NCI-H1694 (cell line): ENCODE results near the gene KRT80.

Source experiments
- DNase-seq: peaks from one replicate; lab custom pipeline; 2025; lab: John Stamatoyannopoulos, UW

The KRT80 gene

DNA sequence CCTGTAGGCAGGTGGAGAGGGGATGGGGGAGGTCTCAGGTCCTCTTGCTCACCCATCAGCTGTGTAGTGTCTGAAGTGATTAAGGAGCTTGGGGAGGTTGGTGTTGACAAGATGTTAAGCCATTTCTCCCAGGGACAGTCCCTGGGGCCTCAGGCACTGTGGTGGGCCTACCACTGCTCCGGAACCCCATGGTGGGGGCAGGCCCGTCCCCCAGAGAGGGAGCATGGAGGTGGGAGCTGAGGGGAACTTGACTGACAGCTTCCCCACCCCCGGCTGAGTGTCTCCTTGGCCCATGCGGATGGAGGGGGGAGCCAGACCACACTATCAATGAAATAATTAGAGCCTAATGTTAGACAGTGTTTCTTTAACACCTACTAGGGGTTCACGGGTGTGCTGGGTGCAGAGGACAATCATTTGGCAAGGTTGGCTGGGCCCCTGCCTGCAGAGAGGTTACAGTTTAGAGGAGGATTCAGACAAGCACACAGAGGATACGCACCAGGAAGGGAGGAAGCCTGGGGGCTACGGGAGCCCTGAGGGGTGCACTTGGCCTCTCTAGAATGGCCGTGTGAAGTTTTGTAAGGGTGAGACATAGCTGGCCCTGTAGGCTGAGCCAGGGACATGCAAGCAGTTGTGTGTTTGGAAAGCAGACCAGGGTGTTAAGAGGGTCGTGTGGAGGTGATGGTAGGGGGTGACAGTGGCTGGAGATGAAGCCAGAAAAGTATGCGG, 19.3 kb upstream of the KRT80 start:
- no peak for DNase-seq

DNA sequence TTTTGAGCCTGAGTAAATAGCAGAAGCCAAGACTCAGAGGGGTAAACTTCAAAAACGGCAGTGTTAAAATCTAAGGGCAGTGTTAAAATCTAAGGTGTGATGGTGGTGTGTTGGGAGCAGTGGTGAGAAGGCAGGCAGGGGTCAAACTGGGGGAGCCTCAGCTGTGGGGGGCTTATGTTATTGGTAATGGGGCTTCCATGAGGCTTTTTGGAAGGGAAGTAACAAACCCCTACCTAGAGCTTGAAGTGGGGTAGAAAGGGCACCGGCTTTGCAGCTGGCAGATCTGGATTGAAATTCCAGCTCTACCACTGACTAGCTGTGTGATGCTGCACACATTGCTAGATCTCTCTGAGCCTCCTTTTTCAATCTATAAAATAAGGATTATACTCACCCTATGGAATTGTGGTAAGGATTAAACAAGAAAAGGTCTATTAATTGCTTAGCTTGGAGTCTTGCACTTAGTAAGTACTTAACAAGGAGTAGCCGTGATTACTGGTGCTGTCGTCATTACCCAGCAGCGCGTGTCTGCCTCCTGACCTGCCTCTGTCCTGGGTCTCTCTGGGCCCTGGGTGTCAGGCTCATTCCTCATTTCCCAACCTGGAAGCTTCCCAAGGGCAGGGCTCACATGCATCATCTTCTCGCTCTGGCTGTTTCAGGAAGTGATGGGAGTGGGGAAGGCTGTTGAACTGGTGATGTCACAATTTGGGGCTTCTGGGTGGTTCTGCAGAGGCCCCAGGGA, 18.5 kb upstream of the KRT80 start:
- DNase-seq = no peak

DNA sequence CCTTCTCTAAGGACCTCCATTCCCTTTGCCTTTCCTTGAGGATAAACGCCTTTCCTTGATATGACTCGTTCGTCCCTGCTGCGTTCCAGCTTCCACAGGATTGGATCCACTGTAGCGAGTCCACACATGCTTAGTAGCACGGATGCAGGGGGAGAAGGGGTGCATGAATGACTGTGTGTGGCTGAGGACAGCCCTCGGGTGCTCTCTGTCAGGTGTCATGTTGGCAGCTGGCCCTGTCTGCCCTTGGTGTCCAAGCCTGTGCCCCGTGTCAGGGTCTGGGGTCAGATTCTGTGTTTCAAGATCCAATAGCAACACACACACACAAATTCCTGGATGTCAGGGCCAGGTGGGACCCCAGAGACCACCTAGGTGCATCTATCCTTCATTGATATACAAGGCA, 17.5 kb upstream of the KRT80 start:
- no peak for DNase-seq

DNA sequence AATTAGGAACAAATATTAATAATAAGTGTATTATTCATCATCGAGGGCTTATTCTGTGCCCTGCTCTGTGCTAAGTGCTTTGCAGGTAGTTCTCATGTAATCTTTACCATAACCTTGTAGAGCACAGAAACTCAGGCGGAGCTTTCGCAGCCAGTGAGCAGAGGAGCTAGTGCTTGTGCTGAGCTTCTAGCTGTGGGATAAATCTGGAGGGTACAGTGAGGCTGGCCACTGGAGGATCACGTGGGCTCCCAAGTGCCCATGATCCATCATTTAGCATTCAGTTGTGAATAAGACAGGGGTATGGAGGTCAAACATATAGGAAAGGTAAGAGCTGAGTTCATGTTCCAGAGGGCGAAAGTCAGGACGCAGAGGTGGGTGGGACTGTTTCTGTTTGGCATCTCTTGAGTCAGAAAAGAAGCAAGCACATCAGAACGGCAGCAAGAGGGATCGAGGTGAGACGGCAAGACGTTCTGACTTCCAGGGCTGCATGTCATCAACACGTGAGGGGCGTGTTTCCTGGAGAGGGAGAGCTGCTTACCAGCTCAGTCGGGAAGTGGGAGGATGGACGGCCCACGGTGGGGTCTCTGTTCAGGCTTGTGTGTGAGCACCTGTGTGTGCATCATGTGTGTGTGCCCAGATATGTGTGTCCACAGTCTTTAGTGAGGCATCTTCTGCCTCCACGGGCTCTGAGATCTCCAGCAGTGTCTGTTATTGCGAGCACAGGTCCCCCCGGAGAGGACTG, 16.8 kb upstream of the KRT80 start:
- DNase-seq = no peak

DNA sequence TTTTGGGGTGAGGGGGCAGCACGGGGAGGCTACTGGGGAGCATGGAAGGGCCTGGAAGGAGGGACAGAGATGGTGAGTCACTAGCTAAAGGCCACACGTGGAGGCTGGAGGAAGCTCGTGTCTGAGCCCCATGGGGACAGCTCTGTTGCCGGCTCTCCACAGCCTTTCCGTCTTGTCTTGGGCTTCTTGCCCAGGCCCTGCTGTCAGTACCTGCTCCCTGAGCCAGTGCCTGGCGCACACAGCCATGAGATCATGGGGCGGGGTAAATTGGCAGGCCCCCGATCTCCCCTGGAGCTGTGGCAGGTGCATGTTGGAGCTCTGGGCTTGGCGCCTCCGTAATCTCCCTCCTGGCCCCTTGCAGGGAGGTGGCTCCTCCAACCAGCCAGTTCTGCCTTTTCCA, 16.1 kb upstream of the KRT80 start:
- DNase-seq = peak; percentile 27

DNA sequence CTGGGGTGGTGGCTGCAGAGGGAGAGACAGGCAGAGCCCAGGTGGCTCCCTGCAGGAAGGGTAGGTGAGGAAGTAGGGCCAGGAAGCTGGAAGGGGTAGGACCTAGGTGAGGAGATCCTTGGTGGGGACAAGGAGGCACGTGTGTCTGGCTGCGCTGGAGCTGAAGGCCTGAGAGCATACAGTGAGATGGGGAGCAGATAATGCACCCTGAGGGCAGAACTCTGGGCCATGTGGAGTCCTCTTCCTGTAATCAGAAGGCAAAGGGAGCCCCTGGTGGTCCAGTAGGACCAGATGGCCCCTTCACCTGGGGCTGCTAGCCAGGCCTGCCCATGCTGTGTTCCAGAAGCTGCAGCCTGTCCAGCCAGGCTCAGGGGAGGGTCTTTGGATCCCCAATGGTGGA, 15.3 kb upstream of the KRT80 start:
- no peak for DNase-seq

DNA sequence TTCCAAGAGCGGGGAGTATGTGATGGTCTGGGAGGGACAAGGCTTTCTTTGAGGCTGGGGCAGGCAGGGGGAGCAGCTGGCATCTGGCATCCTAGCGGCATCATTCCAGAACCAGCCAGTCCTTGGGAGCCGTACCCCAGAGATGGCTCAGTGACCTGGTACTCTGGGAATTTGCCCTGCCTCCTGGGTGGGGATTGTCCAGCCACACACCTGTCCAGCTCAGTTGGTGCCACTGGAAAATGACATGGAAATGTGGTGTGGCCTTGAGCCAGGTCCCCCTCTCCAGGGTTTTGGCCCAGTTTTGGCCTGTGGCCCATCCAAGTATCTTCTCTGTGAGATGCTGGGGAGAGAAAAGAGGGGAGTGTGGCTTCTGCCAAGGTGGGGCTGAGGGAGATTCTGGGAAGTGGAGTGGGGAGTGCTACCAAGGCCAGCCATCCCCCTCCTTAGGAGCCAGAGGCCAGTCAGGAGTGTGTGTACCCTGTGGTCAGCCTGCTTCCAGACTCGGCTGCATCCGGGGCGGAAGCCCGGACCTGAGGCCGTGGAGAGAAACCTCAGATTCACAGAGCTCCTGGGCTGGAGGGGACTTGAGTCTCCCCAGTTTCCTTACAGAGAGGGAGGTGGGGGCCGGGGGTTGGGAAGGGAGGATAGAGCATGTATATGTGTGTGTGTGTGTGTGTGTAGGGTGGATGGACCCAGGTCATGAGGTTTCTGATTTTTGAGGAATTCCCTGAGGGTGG, 14.7 kb upstream of the KRT80 start:
- DNase-seq = no peak

DNA sequence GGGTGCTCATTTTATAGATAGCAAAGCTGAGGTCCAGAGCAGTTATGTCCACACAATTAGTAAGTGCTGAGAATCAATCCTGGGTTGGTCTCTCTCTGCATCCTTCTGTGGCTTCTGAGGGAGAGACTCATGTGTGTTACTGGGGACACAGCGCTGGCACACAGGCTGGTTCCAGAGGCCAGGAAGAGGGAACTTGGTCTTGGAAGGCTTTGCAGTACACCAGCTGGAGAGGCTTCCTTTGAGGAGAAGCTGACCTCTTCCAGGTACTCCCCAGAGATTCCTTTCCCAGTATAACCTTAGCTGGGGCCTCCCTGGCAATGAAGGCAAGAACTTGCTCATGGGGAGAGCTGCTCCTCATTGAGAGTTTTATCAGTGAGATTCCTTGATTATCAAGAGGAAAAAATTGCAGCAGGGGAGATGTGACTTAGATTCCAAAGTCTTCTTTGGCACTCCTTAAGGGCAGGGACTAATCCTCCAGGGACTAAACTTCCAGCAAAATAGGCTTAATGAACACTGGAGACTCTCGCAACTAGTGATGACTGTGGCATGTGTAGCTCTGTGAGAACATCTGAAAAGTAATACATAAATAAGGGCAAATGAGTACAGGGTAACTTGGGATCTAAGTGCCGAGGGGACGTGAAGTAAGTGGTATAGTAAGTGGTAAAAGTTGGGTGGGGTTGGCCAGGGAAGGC, 13.9 kb upstream of the KRT80 start:
- no peak for DNase-seq

DNA sequence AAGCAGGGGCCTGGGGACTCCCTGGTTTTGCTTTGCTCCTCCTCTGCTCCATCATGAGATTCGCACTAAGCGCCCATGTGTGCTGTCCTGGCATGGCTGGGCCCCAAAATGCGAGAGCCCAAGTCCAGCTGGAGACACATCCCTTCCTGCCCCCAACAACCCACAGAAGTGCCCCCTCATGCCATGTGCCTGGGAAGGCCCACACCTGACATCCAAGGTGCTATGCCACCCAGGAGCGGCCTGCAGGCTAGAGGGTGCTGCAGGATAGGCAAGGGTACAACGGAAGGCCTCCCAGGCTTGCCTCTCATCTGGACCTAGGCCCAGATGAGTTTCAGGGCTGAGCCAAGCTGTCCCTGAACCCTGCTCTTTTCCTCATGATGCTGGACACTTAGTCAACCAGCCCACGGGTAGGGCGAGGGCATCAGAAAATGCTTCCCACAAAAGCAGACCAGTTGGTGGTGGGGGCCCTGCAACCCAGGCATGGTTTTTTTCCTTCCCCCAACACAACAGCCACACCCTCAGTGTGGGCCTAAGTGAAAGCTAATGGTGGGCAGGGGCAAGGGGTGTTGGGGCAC, 13.2 kb upstream of the KRT80 start:
- no peak for DNase-seq

DNA sequence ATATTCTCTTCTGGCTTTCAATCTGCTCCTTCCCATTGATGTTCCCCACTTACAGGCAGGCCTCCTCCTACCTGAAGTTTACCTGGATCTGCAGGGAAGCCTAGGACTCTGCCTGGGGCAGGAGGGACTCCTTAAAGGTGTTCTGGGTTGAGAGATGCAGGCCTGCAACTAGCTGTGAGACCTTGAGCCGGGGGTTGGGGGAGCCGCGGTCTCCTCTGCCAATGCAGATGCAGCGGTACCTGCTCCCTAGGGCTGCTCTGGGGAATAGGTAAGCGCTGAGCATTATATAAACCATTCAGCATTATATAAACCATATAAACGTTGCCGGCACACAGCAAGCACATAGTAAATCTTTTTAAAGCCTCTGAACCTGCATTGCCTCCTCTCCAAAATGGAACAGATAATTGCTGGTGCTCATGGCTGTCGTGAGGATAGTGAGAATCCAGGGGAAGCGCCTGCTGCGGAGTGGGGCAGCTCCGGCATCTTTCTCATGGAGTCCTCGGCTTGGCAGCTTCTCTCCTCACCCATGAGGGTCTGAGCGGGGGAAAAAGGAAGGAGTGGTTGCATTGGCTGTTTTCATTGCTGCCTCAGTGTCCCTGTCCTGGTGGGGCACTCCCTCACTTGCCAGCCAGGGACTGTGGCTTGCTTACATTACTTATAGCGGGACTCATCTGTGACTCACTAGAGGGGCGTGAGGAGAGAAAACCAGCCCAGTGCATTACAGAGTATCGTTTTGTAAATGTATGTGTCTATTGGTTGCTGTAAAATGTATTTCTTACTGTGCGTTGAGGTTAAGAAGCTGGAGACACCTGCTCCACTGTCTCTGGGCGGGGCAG, 12.5 kb upstream of the KRT80 start:
- DNase-seq = no peak

DNA sequence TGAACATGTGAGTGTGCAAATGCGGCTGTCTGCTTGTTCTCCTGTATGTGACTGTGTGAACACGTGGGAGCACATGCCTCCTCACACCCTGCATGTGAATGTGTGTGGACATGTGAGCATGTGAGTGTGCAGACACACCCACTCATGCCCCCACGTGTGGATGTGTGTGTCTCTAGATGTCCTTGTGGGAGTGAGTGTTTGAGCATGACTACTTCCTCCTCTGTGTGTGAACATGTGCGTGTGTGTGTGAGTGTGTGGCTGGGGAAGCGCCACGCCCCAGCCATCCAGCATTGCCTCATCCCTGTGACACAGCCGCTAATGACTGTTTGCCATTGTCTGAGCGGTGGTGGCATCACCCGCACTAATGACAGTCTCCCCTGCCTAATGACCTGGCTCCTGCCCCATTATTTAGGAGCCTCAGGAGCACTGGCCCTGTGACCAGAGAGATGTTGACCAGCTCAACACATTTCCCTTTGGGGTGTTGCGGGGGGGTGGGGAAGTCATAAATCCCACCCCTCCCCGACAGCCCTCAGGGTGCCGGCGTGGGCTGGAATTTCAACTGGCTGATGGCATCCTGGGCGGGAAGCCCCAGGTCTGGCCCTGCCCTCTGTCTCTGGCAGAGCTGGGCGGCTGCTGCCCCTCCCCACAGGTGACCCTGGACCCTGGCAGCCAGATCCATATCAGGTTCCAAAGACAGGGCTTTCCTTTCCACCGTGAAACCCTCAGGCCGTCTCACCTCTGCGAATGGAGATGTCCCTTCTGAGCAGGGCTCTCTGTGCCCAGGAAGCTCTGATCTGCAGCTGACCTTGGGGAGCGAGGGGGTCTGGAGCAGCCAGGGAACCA, 11.5 kb upstream of the KRT80 start:
- peak; percentile 55 for DNase-seq

DNA sequence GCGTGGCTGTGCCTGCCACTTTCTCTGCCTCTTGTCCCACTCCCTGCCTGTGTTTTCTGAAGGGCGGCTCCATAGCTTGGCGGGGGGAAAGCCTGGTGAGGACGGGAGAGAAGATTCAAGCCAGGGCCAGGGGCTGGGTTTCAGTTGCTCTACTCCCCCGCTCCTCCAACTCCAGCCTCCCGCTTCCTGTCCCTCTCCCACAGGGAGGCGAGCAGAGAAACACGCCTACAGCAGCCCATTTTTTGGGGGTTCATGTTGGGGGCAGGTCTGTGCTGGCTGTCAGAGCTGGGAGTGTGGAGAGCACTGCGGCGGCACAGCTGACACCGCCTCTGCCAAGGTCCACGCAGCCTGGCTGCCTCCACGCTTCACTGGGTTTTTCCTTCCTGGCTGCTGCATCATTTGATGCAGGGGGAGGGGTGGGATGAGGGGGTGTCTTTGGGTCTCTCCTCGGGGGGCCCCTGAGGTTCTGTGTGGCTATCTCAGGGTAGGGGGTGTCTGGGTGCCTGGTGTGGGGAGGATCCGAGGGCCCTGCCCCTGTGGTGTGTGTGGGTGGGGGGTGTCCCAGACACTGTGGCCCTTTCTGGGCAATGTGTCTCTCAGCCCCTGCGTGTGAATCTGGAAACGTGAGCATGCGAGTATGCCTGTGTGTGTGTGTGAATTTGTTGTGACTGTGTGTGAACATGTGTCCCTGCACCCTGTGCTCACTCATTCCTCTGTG, 10.7 kb upstream of the KRT80 start:
- peak; percentile 40 for DNase-seq

DNA sequence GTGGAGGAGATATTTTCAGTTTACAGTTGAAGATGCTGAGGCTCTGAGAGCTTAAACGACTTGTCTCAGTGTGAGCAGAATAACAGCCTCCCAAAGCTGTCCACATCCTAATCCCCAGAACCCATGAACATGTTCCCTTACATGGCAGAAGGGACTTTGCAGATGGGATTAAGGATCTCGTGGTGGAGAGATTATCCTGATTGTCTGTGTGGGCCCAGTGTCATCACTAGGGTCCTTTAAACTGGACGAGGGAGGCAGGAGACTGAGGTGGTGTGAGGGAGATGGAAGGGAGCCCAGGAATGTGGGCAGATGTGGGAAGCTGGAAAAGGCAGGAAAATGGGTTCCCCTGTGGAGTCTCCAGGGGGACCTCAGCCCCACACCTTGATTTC, 9.6 kb upstream of the KRT80 start:
- DNase-seq = no peak

DNA sequence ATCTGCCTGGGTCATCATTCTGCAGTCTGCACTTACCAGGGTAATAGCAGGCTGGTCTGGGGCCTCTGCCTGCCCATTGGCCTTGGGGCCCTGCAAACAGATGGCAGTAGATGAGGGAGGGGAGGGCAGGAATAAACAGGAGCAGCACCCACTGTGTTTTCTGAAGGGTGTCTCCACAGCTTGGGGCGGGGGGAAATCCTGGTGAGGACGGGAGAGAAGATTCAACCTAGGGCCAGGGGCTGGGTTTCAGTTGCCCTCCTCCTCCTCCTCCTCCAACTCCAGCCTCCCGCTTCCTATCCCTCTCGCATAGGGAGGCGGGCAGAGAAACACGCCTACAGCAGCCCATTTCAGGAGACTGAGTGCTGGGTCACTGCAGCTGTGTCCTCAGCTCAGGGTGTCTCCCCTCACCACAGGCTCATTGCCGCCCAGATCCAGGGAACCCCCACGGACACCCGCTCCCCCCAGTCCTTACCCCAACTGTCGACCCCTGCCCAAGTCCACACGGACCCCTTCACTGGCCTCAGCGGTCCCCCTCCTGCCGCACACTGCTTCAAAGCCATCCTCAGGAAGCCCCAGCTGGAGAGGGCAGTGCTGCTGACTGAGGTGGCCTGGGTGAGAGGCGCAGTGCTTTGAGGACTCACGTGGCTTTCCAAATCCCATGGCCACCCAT, 9.1 kb upstream of the KRT80 start:
- no peak for DNase-seq

DNA sequence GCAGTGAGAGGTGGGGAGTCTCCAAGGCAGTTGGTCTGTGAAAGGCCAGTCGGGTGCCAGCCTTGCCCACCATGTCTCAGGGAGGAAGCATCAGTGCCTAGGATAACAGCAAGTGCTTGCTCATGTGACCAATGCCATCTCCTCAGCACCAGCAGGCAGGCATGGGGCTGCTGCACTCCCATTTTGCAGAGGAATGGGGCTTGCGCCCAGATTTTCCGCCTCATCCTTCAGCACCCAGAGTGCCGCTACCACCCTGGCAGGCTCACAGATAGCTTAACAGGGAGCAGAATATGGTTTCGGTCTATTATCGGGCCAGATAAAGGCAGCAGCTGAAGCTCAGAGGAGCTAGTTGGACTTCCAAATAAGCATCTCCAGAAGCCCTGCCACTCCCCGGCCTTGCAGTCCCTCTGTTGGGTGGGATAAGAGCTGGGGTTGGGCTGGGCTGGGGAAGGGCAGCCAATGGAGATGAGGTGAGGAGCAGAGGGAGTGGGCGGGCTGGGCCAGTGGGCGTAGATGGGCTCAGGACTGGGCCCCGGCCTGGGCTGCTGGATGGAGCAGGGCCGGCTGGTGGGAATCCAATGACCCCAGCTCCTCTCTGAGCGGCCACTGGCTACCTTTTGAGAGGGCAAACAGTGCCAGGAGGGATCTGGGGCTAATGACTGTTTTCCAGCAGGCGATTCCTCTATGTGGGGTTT, 8.4 kb upstream of the KRT80 start:
- no peak for DNase-seq

DNA sequence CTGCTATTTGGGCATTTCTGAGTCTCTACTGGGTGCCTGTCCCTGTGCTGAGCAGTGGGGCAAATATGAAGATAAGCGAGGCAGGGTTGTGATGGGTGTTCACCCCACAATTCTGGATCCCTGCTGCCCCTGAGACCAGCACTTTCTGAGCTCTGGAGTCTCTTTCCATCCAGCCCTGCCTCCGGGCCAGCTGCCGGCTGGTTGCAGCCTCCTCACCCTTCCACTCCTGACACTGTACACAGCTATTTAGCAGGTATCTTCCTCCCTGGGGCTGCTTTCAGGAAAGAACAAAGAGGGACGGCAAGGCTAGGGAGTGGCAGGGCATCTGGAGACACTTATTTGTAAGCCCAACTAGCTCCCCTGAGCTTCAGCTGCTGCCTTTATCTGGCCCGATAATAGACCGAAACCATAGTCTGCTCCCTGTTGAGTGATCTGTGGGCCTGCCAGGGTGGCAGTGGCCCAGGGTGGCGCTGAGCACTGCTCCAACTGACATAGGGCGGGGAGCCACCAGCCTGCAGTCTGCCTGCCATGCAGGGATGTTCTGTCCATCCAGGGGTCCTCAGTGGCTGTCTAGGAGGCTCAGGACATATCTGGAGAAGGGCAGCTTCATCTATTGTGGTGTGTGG, 7.6 kb upstream of the KRT80 start:
- no peak for DNase-seq
